K562 (cell line): ENCODE data around the gene FBLN2. TPM values are rescaled to one million over a fixed set of nuclear protein-coding genes. Genes with fewer than 3 reads are reported as not detected.

Experiments
- ATAC-seq: fragments of 200-7000 bp; cut with Tn5 transposase; 3 replicates; pipeline ENCODE4 v1.9.1; 2020; ENCODE audit warnings: moderate library complexity
- BruUV-seq: library from RNA; stranded (reverse); fragments of 400-500 nt; replicated peaks from 2 replicates; lab custom pipeline; 2021; lab: Mats Ljungman, UMichigan
- CTCF ChIA-PET: fragments of 300-600 bp; formaldehyde crosslinking; extraction: SDS; loops from one replicate; lab custom pipeline; 2021; ENCODE audit warnings: low intra/inter-chr PET ratio; lab: Yijun Ruan, JAX
- POLR2A ChIA-PET: fragments of 300-600, 350-650 bp; sonication (Branson Sonifier 250); formaldehyde crosslinking; extraction: SDS; loops from one replicate; lab custom pipeline; 2021; ENCODE audit warnings: antibody characterized with exemption, inconsistent platforms; lab: Yijun Ruan, JAX
- DNase-seq, 4 experiments: peaks; one replicate each; pipeline versions ENCODE4 v3.0.0 to v3.0.0-alpha.2; 2011 to 2018; ENCODE audit warnings: low spot score in 3 of 4, mixed read lengths in 3 of 4; ENCODE audit errors: extremely low read depth in 1 of 4
- FAIRE-seq: peaks from 2 replicates; lab custom pipeline; 2011; peaks lifted over from hg19 to GRCh38; lab: Jason Lieb, UNC
- H2AFZ ChIP-seq: 2 replicates; pipeline ENCODE4 v1.6.0; 2011; ENCODE audit warnings: low read depth, low read length, control low read depth, inconsistent platforms
- H3K27ac ChIP-seq: fragments of 200-600 bp; 3 replicates; pipeline ENCODE4 v1.8.0; 2011; ENCODE audit warnings: low read depth, mild to moderate bottlenecking, control low read depth, inconsistent platforms, low read length, moderate library complexity, mixed read lengths; ENCODE audit errors: extremely low read depth
- H3K27me3 ChIP-seq, 2 experiments: fragments of 300-600 bp in 1 of 2; 2 replicates in 1 of 2; 3 replicates in 1 of 2; pipeline versions ENCODE4 v1.6.0 to v1.8.0; 2011; ENCODE audit warnings: inconsistent platforms in 2 of 2, low read length in 2 of 2, mild to moderate bottlenecking in 1 of 2, mixed read lengths in 1 of 2, moderate library complexity in 1 of 2; ENCODE audit not compliant: control insufficient read depth in 2 of 2, insufficient read depth in 2 of 2
- H3K36me3 ChIP-seq: fragments of 300-600 bp; 3 replicates; pipeline ENCODE4 v1.8.0; 2011; ENCODE audit warnings: mild to moderate bottlenecking, low read length, inconsistent platforms; ENCODE audit not compliant: control insufficient read depth, insufficient read depth
- H3K4me1 ChIP-seq, 2 experiments: fragments of 200-600 bp in 1 of 2; replicated peaks in 1 of 2; 2 replicates in 1 of 2; 3 replicates in 1 of 2; pipeline versions ENCODE4 v1.5.1 to v1.8.0; 2011; ENCODE audit warnings: inconsistent platforms in 2 of 2, low read length in 2 of 2, mild to moderate bottlenecking in 1 of 2, mixed read lengths in 1 of 2, moderate library complexity in 1 of 2; ENCODE audit not compliant: control insufficient read depth in 2 of 2, insufficient read depth in 2 of 2
- H3K4me2 ChIP-seq: 2 replicates; pipeline ENCODE4 v1.6.1; 2011; ENCODE audit warnings: low read length, control low read depth, inconsistent platforms, mixed read lengths; ENCODE audit not compliant: insufficient read depth
- H3K4me3 ChIP-seq: fragments of 200-600 bp; sonication (generic), shearing (Covaris generic); 2 replicates; pipeline ENCODE4 v1.5.1; 2016; ENCODE audit warnings: control low read depth, inconsistent platforms
- H3K79me2 ChIP-seq: fragments of 200-600 bp; 3 replicates; pipeline ENCODE4 v1.8.0; 2011; ENCODE audit warnings: low read length, inconsistent platforms; ENCODE audit not compliant: control insufficient read depth, insufficient read depth
- H3K9ac ChIP-seq, 2 experiments: 2 replicates each; pipeline versions ENCODE4 v1.6.0 to v1.6.1; 2011; ENCODE audit warnings: low read depth in 2 of 2, low read length in 2 of 2, control low read depth in 1 of 2, inconsistent platforms in 1 of 2, mild to moderate bottlenecking in 1 of 2, mixed read lengths in 1 of 2; ENCODE audit not compliant: insufficient read depth in 1 of 2
- H3K9me1 ChIP-seq: one replicate; pipeline ENCODE4 v1.6.0; 2011; ENCODE audit warnings: inconsistent platforms, mild to moderate bottlenecking, low read length, moderate library complexity; ENCODE audit not compliant: control insufficient read depth, insufficient read depth
- H3K9me3 ChIP-seq: replicated peaks from 2 replicates; pipeline ENCODE4 v1.5.1; 2011; ENCODE audit warnings: low read depth, low read length, inconsistent platforms; ENCODE audit not compliant: control insufficient read depth, insufficient read depth
- H4K20me1 ChIP-seq: replicated peaks from 2 replicates; pipeline ENCODE4 v1.6.1; 2011; ENCODE audit warnings: low read length, inconsistent platforms, mixed read lengths; ENCODE audit not compliant: control insufficient read depth, insufficient read depth
- MTA2 ChIP-seq: fragments of 450-650 bp; IDR thresholded peaks from 2 replicates; pipeline ENCODE4 v1.6.1; 2016; ENCODE audit warnings: low read depth
- NR2C2 ChIP-seq, 2 experiments: fragments of 200-800 bp in 1 of 2; sonication (Bioruptor generic) in 1 of 2; sonication (generic) in 1 of 2; formaldehyde crosslinking in 1 of 2; IDR thresholded peaks; 2 replicates each; pipeline versions ENCODE4 v1.6.1 to v1.8.0; 2016 to 2022; ENCODE audit warnings: mild to moderate bottlenecking in 1 of 2, missing compliant biosample characterization in 1 of 2, missing genetic modification characterization in 1 of 2, missing genetic modification reagents in 1 of 2
- ZBTB33 ChIP-seq: sonication (generic); formaldehyde crosslinking; IDR thresholded peaks from 2 replicates; pipeline ENCODE4 v1.8.1; 2023; ENCODE audit warnings: mild to moderate bottlenecking, missing genetic modification reagents
- ZNF280B ChIP-seq: fragments of 250-450 bp; sonication (Bioruptor Pico); IDR thresholded peaks from 2 replicates; pipeline ENCODE4 v1.5.1; 2021; ENCODE audit warnings: mild to moderate bottlenecking
- WGBS: fragments of 100-300 bp; shearing (Covaris generic); methylation state at CpG from one replicate; pipeline ENCODE4 v1.1.6; 2016; ENCODE audit warnings: low coverage, mixed read lengths; ENCODE audit not compliant: insufficient coverage; ENCODE audit errors: missing lambda C conversion rate; 5-methylcytosine and 5-hydroxymethylcytosine counted together
- in situ Hi-C: fragments of 300-500 bp; cut with MboI; formaldehyde crosslinking; loops from 4 replicates; pipeline ENCODE4 v1.15.0; 2018; ENCODE audit warnings: inconsistent platforms, mixed read lengths
- intact Hi-C: fragments of 100-400 bp; cut with micrococcal nuclease; formaldehyde crosslinking; loops from 2 replicates; pipeline ENCODE4 v1.14.2; 2022
- polyA plus RNA-seq, 8 experiments: library from polyadenylated mRNA; depleted of rRNA in 4 of 8; stranded (reverse) in 5 of 8; unstranded in 3 of 8; fragments of >200 nt; fragmentation: Nextera tagmentation in 2 of 8; fragmentation: Illumina TruSeq in 1 of 8; extraction: Ambion mirVana in 2 of 8; extraction: Trizol in 1 of 8; gene quantifications; 2 replicates each; pipeline versions ENCODE4 v1.2.1 to v1.2.3, GENCODE V29; 2011 to 2014; ENCODE audit warnings: inconsistent platforms in 1 of 8, missing spikeins in 1 of 8
- total RNA-seq, 7 experiments: library from RNA; depleted of rRNA in 6 of 7; stranded (reverse); fragments of >200 nt in 6 of 7; fragmentation: Illumina TruSeq in 2 of 7; extraction: Trizol in 2 of 7; gene quantifications; 2 replicates each; pipeline versions ENCODE4 v1.2.1 to v1.2.3, GENCODE V29; 2011 to 2021; ENCODE audit warnings: low replicate concordance in 1 of 7

The FBLN2 gene
- total and polyA plus RNA-seq, 9 of the 15 experiments (the other 6 are each of a cell fraction or from before 2014, with no cell fraction given) = 0.03 to 0.10 (median 0.04) TPM; not detected in 6

- in situ Hi-C loops = no loop called here
- Histone ChIP-seq H3K79me2 (no peaks in the 10 kb centered on the region), H2AFZ (no peak overlapping the region), H3K9me3 (no peaks in the 10 kb centered on the region), H3K27ac (no peak overlapping the region), H3K27me3 (peaks cover 4 to 57% of the 10 kb centered on the region in 2 experiments; a peak in 4 of 5 replicates), H3K4me3 (no peak overlapping the region), H3K36me3 (no peaks in the 10 kb centered on the region), H3K9me1 (peaks cover 9% of the 10 kb centered on the region), H3K9ac (no peak overlapping the region), H3K4me2 (no peak overlapping the region), H3K4me1 (peaks cover 7 to 57% of the 10 kb centered on the region in 2 experiments; a peak in 4 of 5 replicates), H4K20me1 (peaks cover 11% of the 10 kb centered on the region; the same call in 1 of the 2 replicates)
- POLR2A ChIA-PET = interaction anchor here (0.8 to 1.4 kb wide), 2 partner anchors 10 kb away, joined by 3 to 6 read pairs; no protein-coding TSS in a partner anchor
- no TSS peak for BruUV-seq
- WGBS = 26% methylated on average over 26 of the region's 26 CpGs
- TF ChIP-seq NR2C2 (CRISPR knock-in tag; IDR thresholded peaks at IDR 0.05) = 0 out of 2 replicates have a peak, but pooled peaks have one; percentile 34
- TF ChIP-seq NR2C2 (tag; IDR thresholded peaks at IDR 0.05) = no peak
- 0 out of 2 replicates have a peak, but pooled peaks have one; percentile 23 for TF ChIP-seq ZBTB33 (CRISPR knock-in tag)
- TF ChIP-seq MTA2 = no peak
- no peak for TF ChIP-seq ZNF280B
- intact Hi-C loops = no loop called here
- no peak for ATAC-seq
- no peak for DNase-seq
- CTCF ChIA-PET = no interaction called here
- no peak for FAIRE-seq
Observed at GRCh38 chr3:13569641-13570390, 20.9 kb downstream of the FBLN2 start.
